Astrocyte (in vitro differentiated cells and primary cell): ENCODE measurements around the gene TMEM184A. TPM values are rescaled to one million over a fixed set of nuclear protein-coding genes. Genes with fewer than 3 reads are reported as not detected.

Experiments used
- DNase-seq: peaks from one replicate; pipeline ENCODE4 v3.0.0-alpha.2; 2010; ENCODE audit warnings: low read depth
- FAIRE-seq: peaks from 2 replicates; lab custom pipeline; 2011; peaks lifted over from hg19 to GRCh38; lab: Jason Lieb, UNC
- H2AFZ ChIP-seq: 2 replicates; pipeline ENCODE4 v1.6.0; 2012; ENCODE audit warnings: low read depth, low read length, inconsistent platforms
- H3K27ac ChIP-seq: 2 replicates; pipeline ENCODE4 v1.5.1; 2011; ENCODE audit warnings: low read depth, low read length, inconsistent platforms
- H3K27me3 ChIP-seq: 2 replicates; pipeline ENCODE4 v1.6.0; 2011; ENCODE audit warnings: low read length, inconsistent platforms; ENCODE audit not compliant: insufficient read depth
- H3K36me3 ChIP-seq: 2 replicates; pipeline ENCODE4 v1.5.1; 2011; ENCODE audit warnings: low read length, inconsistent platforms; ENCODE audit not compliant: insufficient read depth
- H3K4me1 ChIP-seq: 2 replicates; pipeline ENCODE4 v1.5.1; 2011; ENCODE audit warnings: low read length, inconsistent platforms; ENCODE audit not compliant: insufficient read depth
- H3K4me2 ChIP-seq: 2 replicates; pipeline ENCODE4 v1.6.0; 2012; ENCODE audit warnings: low read length, inconsistent platforms
- H3K4me3 ChIP-seq: 2 replicates; pipeline ENCODE4 v1.5.1; 2011; ENCODE audit warnings: low read depth, mild to moderate bottlenecking, low read length, inconsistent platforms; ENCODE audit not compliant: insufficient read depth
- H3K79me2 ChIP-seq: 2 replicates; pipeline ENCODE4 v1.6.0; 2012; ENCODE audit warnings: mild to moderate bottlenecking, low read length, inconsistent platforms; ENCODE audit not compliant: insufficient read depth
- H3K9ac ChIP-seq: 2 replicates; pipeline ENCODE4 v1.6.0; 2012; ENCODE audit warnings: mild to moderate bottlenecking, low read length, inconsistent platforms
- H3K9me3 ChIP-seq: 2 replicates; pipeline ENCODE4 v1.5.1; 2012; ENCODE audit warnings: low read depth, mild to moderate bottlenecking, low read length, inconsistent platforms; ENCODE audit not compliant: insufficient read depth
- H4K20me1 ChIP-seq: 2 replicates; pipeline ENCODE4 v1.6.0; 2012; ENCODE audit warnings: low read length, inconsistent platforms; ENCODE audit not compliant: insufficient read depth
- H3K27ac Mint-ChIP-seq: one replicate; pipeline ENCODE4 v1.8.0; 2021; ENCODE audit warnings: mild to moderate bottlenecking, mixed read lengths; ENCODE audit not compliant: unreplicated experiment
- H3K27me3 Mint-ChIP-seq: one replicate; pipeline ENCODE4 v1.8.0; 2021; ENCODE audit warnings: low read depth, mixed read lengths; ENCODE audit not compliant: unreplicated experiment
- H3K36me3 Mint-ChIP-seq: one replicate; pipeline ENCODE4 v1.8.0; 2021; ENCODE audit warnings: low read depth, mixed read lengths; ENCODE audit not compliant: unreplicated experiment
- H3K4me1 Mint-ChIP-seq: one replicate; pipeline ENCODE4 v1.8.0; 2021; ENCODE audit warnings: low read depth, mixed read lengths; ENCODE audit not compliant: unreplicated experiment
- H3K4me3 Mint-ChIP-seq: one replicate; pipeline ENCODE4 v1.8.0; 2021; ENCODE audit warnings: mild to moderate bottlenecking, moderate library complexity, mixed read lengths; ENCODE audit not compliant: unreplicated experiment
- H3K9me3 Mint-ChIP-seq: one replicate; pipeline ENCODE4 v1.8.0; 2021; ENCODE audit warnings: mild to moderate bottlenecking, mixed read lengths; ENCODE audit not compliant: unreplicated experiment
- EZH2 ChIP-seq: IDR thresholded peaks from 2 replicates; pipeline ENCODE4 v1.6.1; 2012; ENCODE audit warnings: mild to moderate bottlenecking, low read length, inconsistent platforms; ENCODE audit not compliant: insufficient read depth
- total RNA-seq: library from RNA; stranded (reverse); gene quantifications from 2 replicates; pipeline ENCODE4 v1.2.1, GENCODE V29; 2021
- TF ChIP-seq, protein P1 (sequence below): IDR thresholded peaks from 2 replicates; pipeline ENCODE4 v1.5.1; 2011; ENCODE audit warnings: low read depth, mild to moderate bottlenecking, inconsistent platforms, low read length, moderate library complexity; ENCODE audit not compliant: insufficient read depth

TMEM184A gene
- total RNA-seq, 1 donor from 2014 or later, result 2.1 TPM

DNA sequence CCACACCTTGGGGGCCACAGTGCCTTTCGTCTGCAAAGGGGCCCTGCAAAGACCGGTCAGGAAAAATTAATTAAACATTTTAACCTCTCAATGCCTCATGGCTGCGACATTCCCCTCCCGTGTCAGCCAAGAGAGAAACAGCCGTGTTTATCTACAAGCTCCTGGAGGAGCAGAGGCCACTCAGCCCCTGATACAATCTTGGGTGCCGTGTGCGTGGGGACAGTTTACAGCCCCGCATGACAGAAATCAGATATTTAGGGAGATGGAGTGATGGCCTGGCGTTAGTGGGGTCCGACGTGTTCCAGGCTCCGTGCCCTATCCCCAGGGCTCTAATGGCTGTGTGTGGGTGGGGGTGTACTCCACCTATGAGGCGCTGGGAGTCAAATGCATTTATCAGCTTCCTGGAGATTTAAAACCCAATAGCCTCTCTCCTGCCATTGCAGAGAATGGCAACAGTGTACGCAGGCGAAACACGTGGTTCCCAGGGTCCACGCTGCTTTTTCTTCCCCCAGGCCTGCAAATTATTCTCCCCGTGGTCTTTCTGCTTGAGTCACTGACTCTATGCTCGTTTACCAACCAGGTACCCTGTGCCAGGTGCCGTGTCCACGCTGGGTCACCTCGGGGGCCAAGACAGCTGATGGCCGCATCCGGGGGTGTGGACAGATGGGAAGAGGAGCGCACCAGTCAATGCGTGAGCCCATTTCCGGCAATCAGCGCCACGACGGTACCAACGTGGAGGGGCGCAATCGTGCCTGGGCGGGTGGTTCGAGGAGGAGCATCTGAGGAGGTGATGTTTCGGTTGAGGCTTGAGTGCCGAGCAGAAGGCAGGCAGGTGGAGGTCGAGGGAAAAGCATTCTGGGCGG is 40.4 kb upstream of the TMEM184A start:
- Histone ChIP-seq H3K4me1 (no peaks in the 10 kb centered on the region), H4K20me1 (no peaks in the 10 kb centered on the region), H2AFZ (no peak overlapping the region), H3K27me3 (peaks cover 13% of the 10 kb centered on the region), H3K9me3 (peaks cover 3% of the 10 kb centered on the region), H3K36me3 (no peaks in the 10 kb centered on the region), H3K4me3 (no peak overlapping the region), H3K27ac (no peak overlapping the region), H3K9ac (no peak overlapping the region), H3K79me2 (no peaks in the 10 kb centered on the region), H3K4me2 (no peak overlapping the region)
- H3K27me3 Mint-ChIP-seq, result peaks cover 69% of the 10 kb centered on the region
- no peaks in the 10 kb centered on the region for H3K4me1 Mint-ChIP-seq
- no peak for DNase-seq
- TF ChIP-seq EZH2, result no peak
- no peak overlapping the region for H3K4me3 Mint-ChIP-seq
- no peak for FAIRE-seq
- no peak overlapping the region for H3K27ac Mint-ChIP-seq
- no peaks in the 10 kb centered on the region for H3K36me3 Mint-ChIP-seq
- no peaks in the 10 kb centered on the region for H3K9me3 Mint-ChIP-seq

DNA sequence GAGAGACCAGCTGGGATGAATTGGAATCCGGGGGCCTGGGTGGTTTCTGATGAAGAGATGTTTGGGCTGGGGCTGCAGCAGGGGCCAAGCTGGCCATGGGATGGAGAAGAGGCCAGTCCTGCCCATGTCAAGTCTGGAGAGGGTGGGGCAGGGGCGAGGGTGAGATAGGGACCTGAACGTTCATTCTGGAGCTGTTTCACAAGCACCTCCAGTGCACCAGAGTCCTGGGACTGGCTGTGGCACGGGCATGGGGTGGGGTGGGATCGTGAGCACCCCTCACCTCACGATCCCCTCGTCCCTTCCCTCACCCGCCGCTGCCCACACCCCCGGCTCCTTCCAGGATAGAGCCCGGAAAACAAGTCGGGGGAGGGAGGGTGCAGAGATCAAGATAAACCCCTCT is 39.6 kb upstream of the TMEM184A start:
- H3K4me3 Mint-ChIP-seq, result no peak overlapping the region
- H4K20me1 ChIP-seq, result no peaks in the 10 kb centered on the region
- no peak for DNase-seq
- no peak overlapping the region for H3K9ac ChIP-seq
- H3K27me3 ChIP-seq, result peaks cover 12% of the 10 kb centered on the region
- no peaks in the 10 kb centered on the region for H3K9me3 Mint-ChIP-seq
- no peak overlapping the region for H3K4me3 ChIP-seq
- H3K27me3 Mint-ChIP-seq, result peaks cover 69% of the 10 kb centered on the region
- no peaks in the 10 kb centered on the region for H3K36me3 ChIP-seq
- no peaks in the 10 kb centered on the region for H3K79me2 ChIP-seq
- no peak overlapping the region for H3K27ac ChIP-seq
- H3K36me3 Mint-ChIP-seq, result no peaks in the 10 kb centered on the region
- no peak overlapping the region for H2AFZ ChIP-seq
- no peak overlapping the region for H3K4me2 ChIP-seq
- TF ChIP-seq, protein P1, sequence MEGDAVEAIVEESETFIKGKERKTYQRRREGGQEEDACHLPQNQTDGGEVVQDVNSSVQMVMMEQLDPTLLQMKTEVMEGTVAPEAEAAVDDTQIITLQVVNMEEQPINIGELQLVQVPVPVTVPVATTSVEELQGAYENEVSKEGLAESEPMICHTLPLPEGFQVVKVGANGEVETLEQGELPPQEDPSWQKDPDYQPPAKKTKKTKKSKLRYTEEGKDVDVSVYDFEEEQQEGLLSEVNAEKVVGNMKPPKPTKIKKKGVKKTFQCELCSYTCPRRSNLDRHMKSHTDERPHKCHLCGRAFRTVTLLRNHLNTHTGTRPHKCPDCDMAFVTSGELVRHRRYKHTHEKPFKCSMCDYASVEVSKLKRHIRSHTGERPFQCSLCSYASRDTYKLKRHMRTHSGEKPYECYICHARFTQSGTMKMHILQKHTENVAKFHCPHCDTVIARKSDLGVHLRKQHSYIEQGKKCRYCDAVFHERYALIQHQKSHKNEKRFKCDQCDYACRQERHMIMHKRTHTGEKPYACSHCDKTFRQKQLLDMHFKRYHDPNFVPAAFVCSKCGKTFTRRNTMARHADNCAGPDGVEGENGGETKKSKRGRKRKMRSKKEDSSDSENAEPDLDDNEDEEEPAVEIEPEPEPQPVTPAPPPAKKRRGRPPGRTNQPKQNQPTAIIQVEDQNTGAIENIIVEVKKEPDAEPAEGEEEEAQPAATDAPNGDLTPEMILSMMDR, result no peak
- TF ChIP-seq EZH2, result no peak
- H3K4me1 ChIP-seq, result no peaks in the 10 kb centered on the region
- H3K4me1 Mint-ChIP-seq, result no peaks in the 10 kb centered on the region
- FAIRE-seq, result no peak
- peaks cover 3% of the 10 kb centered on the region for H3K9me3 ChIP-seq
- H3K27ac Mint-ChIP-seq, result no peak overlapping the region

DNA sequence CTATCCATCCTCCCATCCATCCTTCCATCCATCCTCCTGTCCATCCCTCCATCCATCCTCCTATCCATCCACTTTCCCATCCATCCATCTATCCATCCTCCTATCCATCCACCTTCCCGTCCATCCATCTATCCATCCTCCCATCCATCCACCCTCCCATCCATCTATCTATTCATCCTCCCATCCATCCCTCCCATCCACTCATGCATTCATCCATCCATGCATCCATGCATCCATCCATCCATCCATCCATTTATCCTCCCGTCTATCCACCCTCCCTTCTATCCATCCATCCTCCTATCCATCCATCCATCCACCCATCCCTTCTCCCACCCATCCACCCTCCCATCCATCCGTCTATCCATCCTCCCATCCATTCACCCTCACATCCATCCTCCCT is 39.0 kb upstream of the TMEM184A start:
- Mint-ChIP-seq H3K27ac (no peak overlapping the region), H3K4me1 (no peaks in the 10 kb centered on the region), H3K4me3 (no peak overlapping the region), H3K9me3 (no peaks in the 10 kb centered on the region), H3K27me3 (peaks cover 66% of the 10 kb centered on the region), H3K36me3 (no peaks in the 10 kb centered on the region)
- TF ChIP-seq, protein P1, result no peak
- no peak for TF ChIP-seq EZH2
- H2AFZ ChIP-seq, result no peak overlapping the region
- H3K27me3 ChIP-seq, result peaks cover 16% of the 10 kb centered on the region
- H4K20me1 ChIP-seq, result no peaks in the 10 kb centered on the region
- H3K4me2 ChIP-seq, result no peak overlapping the region
- H3K36me3 ChIP-seq, result no peaks in the 10 kb centered on the region
- no peaks in the 10 kb centered on the region for H3K79me2 ChIP-seq
- FAIRE-seq, result no peak
- H3K4me1 ChIP-seq, result no peaks in the 10 kb centered on the region
- H3K9ac ChIP-seq, result no peak overlapping the region
- H3K27ac ChIP-seq, result no peak overlapping the region
- peaks cover 3% of the 10 kb centered on the region for H3K9me3 ChIP-seq
- no peak overlapping the region for H3K4me3 ChIP-seq
- no peak for DNase-seq
